GM18517 (cell line): ENCODE measurements around the gene FKBP1B.
"Not testable (repeated sequence)": the region's sequence is repeated elsewhere in the genome, so short reads cannot be mapped to it uniquely, and the experiment has no call there.

Experiments
- ATAC-seq: cut with Tn5 transposase; IDR thresholded peaks from one replicate; pipeline ENCODE4 v1.9.1; 2021; ENCODE audit warnings: mild to moderate bottlenecking, moderate library complexity; ENCODE audit not compliant: unreplicated experiment

The FKBP1B gene

GRCh38 chr2:24022324-24022974 is 27.1 kb upstream of the FKBP1B start:
- ATAC-seq = no peak

DNA sequence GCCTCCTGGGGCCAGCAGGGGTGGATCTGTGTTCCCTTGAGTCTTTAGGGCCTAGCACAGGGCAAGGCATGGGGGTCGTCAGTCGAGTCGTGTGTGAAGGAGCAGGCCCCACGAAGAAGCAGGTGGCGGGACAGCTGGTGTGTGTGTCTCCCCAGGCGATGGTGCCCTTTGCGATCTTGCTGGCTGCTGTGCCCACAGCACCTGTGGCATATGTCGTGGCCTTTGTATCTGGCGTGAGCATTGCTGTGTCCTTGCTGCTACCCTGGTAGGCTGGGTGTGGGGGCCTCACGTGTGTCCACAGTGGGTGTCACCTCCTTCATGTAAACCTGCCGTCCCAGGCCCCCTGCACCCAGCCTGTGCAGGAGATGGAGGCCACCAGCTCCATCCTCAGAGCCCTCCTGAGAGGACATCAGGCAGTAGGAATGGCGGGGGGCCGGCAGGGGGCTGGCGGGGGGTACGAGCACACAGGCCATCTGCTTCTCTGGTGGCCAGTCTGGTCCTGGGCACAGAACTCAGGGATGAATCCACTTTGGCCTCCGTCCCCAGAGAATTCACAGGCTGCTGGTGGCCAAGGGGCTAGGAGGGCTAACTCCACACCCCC is 26.5 kb upstream of the FKBP1B start:
- no peak for ATAC-seq

GRCh38 chr2:24024018-24024417 is 25.5 kb upstream of the FKBP1B start:
- no peak for ATAC-seq

DNA sequence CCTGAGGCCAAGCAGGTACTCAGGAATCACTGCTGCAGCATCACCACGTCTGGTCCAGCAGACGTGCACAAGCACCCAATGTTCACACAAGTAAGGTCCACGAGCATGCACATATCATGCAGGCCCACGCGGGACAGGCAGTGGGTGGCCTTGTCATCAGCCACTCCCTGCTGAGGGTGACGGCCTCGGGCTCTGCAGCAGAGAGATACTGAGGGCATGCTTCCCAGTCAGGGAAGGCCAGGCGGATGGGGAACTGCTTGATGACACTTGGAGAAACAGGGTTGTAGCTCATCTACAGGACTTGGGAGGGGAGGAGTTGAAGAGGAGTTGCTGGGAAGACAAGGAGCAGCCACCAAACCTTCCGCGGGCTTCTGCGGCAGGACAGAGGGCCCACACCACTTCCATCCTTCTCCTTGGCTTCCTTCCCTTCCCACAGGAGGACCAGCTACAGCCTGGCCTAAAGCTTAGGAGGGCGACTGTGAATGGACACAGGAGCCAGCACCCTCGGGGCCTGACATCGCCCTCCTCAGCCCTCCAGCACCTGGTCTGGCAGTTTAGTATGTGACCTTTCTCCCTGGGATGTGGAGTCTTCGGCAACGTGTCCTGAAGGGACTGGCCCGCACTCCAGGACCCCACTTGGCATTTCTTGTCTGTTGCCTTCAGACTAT is 24.4 kb upstream of the FKBP1B start:
- no peak for ATAC-seq

GRCh38 chr2:24026233-24026632 is 23.3 kb upstream of the FKBP1B start:
- ATAC-seq = no peak

- ATAC-seq = no peak
These were observed 10.6 kb upstream of the FKBP1B start for GRCh38 chr2:24038786-24039499.

- no peak for ATAC-seq
These were observed 9.0 kb upstream of the FKBP1B start for GRCh38 chr2:24040511-24040910.

DNA sequence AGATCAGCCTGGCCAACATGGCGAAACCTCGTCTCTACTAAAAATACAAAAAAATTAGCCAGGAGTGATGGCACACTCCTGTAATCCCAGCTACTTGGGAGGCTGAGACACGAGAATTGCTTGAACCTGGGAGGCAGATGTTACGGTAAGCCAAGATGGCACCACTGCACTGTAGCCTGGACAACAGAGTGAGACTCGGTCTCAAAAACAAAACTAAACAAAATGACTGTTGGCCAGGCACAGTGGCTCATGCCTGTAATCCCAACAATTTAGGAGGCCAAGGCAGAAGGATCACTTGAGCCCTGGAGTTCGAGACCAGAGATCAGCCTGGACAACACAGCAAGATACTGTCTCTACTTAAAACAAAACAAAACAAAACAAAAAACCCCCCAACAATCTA is 6.4 kb upstream of the FKBP1B start:
- ATAC-seq = not testable (repeated sequence)

- no peak for ATAC-seq
These were observed 3.7 kb upstream of the FKBP1B start for GRCh38 chr2:24045511-24046508.

DNA sequence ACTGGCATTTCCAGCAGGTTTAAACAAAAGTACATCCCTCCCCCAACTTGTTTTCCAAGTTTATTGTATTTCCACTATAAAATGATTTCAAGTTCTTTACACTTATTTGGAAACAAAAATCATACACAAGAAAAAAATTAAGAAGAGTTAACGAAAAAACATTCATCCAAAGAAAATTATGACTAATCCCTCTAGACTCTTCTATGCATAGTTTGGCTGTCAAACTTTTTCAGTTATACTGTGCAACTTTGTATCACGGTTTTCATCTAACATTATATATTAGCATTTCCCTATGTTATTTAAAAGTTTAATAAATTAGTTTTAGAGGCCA is 3.0 kb upstream of the FKBP1B start:
- ATAC-seq = no peak

DNA sequence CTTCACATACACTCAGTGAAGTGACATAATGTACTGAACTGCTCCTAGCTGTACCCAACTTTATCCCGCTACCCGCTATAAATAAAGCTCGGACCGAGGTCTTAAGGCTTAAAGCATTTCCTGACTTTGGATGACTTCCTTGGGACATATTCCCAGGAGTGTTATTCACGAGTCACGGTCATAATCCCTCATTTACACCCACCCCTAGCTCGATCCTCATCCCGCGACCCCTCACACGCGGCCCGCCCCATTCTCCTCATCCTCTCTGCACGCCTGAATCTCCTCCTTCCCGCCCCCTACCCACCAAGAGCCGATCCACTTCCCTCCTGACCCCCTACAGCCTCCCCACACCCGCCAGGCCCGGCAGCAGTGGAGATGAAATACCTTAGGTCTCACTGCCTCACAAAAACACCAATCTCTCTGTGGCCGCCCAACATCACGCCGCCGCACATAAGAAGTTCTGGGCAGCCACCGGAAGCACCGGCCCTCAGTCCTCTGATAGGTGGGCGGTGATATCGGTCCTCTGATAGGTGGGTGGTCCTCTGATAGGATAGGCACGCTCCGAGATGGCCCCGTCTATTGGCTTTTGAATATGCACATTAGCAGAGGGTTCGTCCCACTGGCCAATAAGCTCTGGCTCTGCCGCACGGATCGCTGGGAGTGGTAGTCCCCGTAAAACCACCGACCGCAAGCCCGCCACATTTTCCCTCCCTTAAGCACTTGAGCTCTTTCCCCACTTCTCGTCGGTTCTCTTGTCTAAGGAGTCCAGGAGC is 2.4 kb upstream of the FKBP1B start, which contains the start of gene WDCP:
WDCP (minus strand) TSS at position 462 of the 773 bp plus-strand sequence. CDS start 7,897 bp downstream, outside the sequence.
- ATAC-seq = peak; percentile 100

GRCh38 chr2:24047703-24048033 is 1.9 kb upstream of the FKBP1B start:
- no peak for ATAC-seq

GRCh38 chr2:24048769-24049484 is 614 bp upstream of the FKBP1B start:
- ATAC-seq = no peak

DNA sequence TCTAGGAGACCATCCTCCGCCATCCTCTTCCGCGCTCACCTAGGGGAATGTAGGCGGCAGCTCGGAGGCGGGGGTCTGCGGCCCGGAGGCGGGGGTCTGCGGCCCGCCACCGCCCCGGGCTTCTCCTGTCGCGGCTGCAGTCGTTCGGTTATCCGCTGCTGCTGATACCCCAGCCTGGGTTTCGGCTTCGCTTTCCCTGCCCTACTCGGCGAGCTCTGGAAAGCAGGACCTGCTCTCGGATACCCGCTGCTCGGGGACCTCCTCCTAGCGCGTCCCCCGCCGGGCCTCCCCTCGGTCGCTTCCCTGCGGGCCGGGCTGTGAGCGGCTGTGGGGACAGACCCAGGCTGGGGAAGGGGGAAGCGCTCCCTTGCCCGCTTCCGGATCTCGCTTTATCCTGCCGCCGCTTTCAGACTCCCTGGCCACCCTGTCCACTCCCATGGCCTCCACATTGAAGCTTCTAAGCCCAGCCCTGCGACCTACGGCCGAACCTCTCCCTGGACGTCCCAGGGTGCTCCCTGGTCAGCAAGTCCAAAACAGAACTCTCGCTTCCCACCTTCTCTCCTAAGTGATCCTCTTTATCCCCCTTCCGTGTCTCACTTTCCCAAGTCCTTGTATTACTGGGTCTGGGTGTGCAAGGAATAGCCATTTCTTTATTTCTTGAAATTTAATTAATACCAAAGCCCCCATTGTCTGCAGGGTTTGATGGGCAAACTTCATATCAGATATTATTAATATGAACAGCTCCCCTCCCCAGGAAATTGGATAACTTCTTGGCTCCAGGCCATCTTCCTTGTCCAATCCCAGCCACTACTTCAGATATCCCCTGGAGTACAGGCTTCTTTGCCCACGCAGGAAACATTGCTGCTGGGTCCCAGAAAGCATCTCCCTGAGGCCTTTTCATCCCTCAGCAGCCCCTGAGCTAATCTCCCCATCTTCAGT is 769 bp downstream of the FKBP1B start:
- ATAC-seq = no peak

DNA sequence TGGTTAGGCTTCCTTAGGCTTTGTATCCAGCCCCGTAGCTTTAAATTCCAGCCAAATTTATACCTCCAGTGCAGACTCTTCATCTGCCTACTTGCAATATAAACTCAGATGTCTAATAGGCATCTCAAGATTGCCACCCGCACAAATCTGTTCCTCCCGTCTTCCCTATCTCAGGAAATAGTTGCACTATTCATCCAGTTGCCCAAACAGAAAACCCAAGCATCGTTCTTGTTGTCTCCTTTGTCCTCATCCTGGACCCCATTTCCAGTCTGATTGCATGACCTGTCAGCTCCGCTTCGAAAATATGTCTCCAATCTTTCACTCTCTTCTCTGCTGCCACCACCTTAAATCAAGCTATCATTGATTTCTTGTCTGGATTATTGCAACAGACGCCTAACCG is 2.3 kb downstream of the FKBP1B start:
- ATAC-seq = no peak

DNA sequence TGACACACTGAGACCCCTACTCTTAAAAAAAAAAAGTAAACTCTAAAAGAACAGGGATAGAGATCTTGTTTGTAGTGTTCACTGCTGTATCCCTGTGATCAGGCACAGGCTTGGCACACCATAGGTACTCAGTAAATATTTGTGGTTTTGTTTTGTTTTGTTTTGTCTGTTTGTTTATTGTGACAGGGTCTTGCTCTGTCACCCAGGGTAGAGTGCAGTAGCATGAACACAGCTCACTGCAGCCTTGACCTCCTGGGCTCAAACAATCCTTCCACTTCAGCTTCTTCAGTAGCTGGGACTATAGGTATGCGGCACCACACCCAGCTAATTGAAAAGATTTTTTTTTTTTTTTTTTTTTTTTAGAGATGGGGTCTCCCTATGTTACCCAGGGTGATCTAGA is 3.4 kb downstream of the FKBP1B start:
- ATAC-seq = no peak

- ATAC-seq = no peak
These were observed 4.9 kb downstream of the FKBP1B start for GRCh38 chr2:24054366-24055010.

- ATAC-seq = no peak
These were observed 6.2 kb downstream of the FKBP1B start for GRCh38 chr2:24055750-24056149.
